WTC11 (cell line): ENCODE results near the gene SSBP2. TPM values are rescaled to one million over a fixed set of nuclear protein-coding genes. Genes with fewer than 3 reads are reported as not detected.

ENCODE experiments used
- ATAC-seq: fragments of 200-7000 bp; cut with Tn5 transposase; 2 replicates; pipeline ENCODE4 v1.10.0; 2021; ENCODE audit warnings: mild to moderate bottlenecking, moderate library complexity
- CTCF ChIA-PET: fragments of 300-600 bp; sonication (Branson Sonifier 250); formaldehyde crosslinking; loops from one replicate; lab custom pipeline; 2021; ENCODE audit warnings: antibody characterized with exemption; lab: Charles Lee
- POLR2A ChIA-PET: fragments of 350-600 bp; sonication (Branson Sonifier 250); formaldehyde crosslinking; loops from one replicate; lab custom pipeline; 2021; ENCODE audit warnings: antibody characterized with exemption; lab: Charles Lee
- DNase-seq: peaks from one replicate; pipeline ENCODE4 v3.0.0; 2021; ENCODE audit warnings: low spot score
- H3K27ac Mint-ChIP-seq: 2 replicates; pipeline ENCODE4 v1.8.0; 2021; ENCODE audit warnings: mixed read lengths
- H3K27me3 Mint-ChIP-seq: 2 replicates; pipeline ENCODE4 v1.8.0; 2021; ENCODE audit warnings: low read depth, mild to moderate bottlenecking, moderate library complexity, mixed read lengths
- H3K36me3 Mint-ChIP-seq: 2 replicates; pipeline ENCODE4 v1.8.0; 2021; ENCODE audit warnings: mixed read lengths
- H3K4me1 Mint-ChIP-seq: 2 replicates; pipeline ENCODE4 v1.8.0; 2022; ENCODE audit warnings: mixed read lengths
- H3K4me3 Mint-ChIP-seq: 2 replicates; pipeline ENCODE4 v1.8.0; 2021; ENCODE audit warnings: mild to moderate bottlenecking, moderate library complexity, mixed read lengths
- H3K9me3 Mint-ChIP-seq: 2 replicates; pipeline ENCODE4 v1.8.0; 2021; ENCODE audit warnings: mixed read lengths
- ATF1 ChIP-seq: sonication (generic); formaldehyde crosslinking; IDR thresholded peaks from 2 replicates; pipeline ENCODE4 v1.8.1; 2023; ENCODE audit warnings: mild to moderate bottlenecking, moderate library complexity, missing genetic modification reagents
- ATF2 ChIP-seq: sonication (generic); formaldehyde crosslinking; IDR thresholded peaks from 2 replicates; pipeline ENCODE4 v1.8.1; 2022; ENCODE audit warnings: low read depth, missing genetic modification reagents, borderline replicate concordance
- CBFB ChIP-seq: sonication (generic); formaldehyde crosslinking; IDR thresholded peaks from 2 replicates; pipeline ENCODE4 v1.8.1; 2022; ENCODE audit warnings: mild to moderate bottlenecking, low read depth, missing genetic modification reagents
- CDX4 ChIP-seq: fragments of 250-450 bp; sonication (Bioruptor Pico); IDR thresholded peaks from 2 replicates; pipeline ENCODE4 v1.9.0; 2021; ENCODE audit warnings: moderate library complexity, mild to moderate bottlenecking, inconsistent platforms, borderline replicate concordance
- CREM ChIP-seq: sonication (generic); formaldehyde crosslinking; IDR thresholded peaks from 2 replicates; pipeline ENCODE4 v1.8.1; 2022; ENCODE audit warnings: mild to moderate bottlenecking, missing genetic modification reagents, moderate library complexity
- EMX1 ChIP-seq: fragments of 250-450 bp; sonication (Bioruptor Pico); IDR thresholded peaks from 2 replicates; pipeline ENCODE4 v1.8.0; 2021; ENCODE audit warnings: mild to moderate bottlenecking
- ESRRA ChIP-seq: sonication (generic); formaldehyde crosslinking; IDR thresholded peaks from 2 replicates; pipeline ENCODE4 v1.8.1; 2022; ENCODE audit warnings: mild to moderate bottlenecking, missing genetic modification reagents, borderline replicate concordance
- FOXJ3 ChIP-seq: sonication (generic); formaldehyde crosslinking; IDR thresholded peaks from 2 replicates; pipeline ENCODE4 v1.9.0; 2021; ENCODE audit warnings: missing genetic modification reagents, mild to moderate bottlenecking, borderline replicate concordance
- FOXP4 ChIP-seq: sonication (generic); formaldehyde crosslinking; IDR thresholded peaks from 2 replicates; pipeline ENCODE4 v1.8.0; 2022; ENCODE audit warnings: mild to moderate bottlenecking, missing genetic modification reagents
- GABPB1 ChIP-seq: sonication (generic); formaldehyde crosslinking; IDR thresholded peaks from 2 replicates; pipeline ENCODE4 v1.8.1; 2023; ENCODE audit warnings: mild to moderate bottlenecking, missing genetic modification reagents
- IRF2 ChIP-seq: sonication (generic); formaldehyde crosslinking; IDR thresholded peaks from 2 replicates; pipeline ENCODE4 v1.8.0; 2022; ENCODE audit warnings: low read depth, missing genetic modification reagents, borderline replicate concordance
- JUN ChIP-seq: sonication (generic); formaldehyde crosslinking; IDR thresholded peaks from 2 replicates; pipeline ENCODE4 v1.8.0; 2023; ENCODE audit warnings: mild to moderate bottlenecking, missing genetic modification reagents
- NFYB ChIP-seq: sonication (generic); formaldehyde crosslinking; conservative IDR thresholded peaks from 2 replicates; pipeline ENCODE4 v1.8.0; 2022; ENCODE audit warnings: low read depth, missing genetic modification reagents
- ZBTB21 ChIP-seq: sonication (generic); formaldehyde crosslinking; IDR thresholded peaks from 2 replicates; pipeline ENCODE4 v1.8.1; 2023; ENCODE audit warnings: mild to moderate bottlenecking, missing genetic modification reagents, borderline replicate concordance
- ZNF121 ChIP-seq: sonication (generic); formaldehyde crosslinking; IDR thresholded peaks from 2 replicates; pipeline ENCODE4 v1.8.0; 2023; ENCODE audit warnings: missing genetic modification reagents
- ZNF219 ChIP-seq: sonication (generic); formaldehyde crosslinking; IDR thresholded peaks from 2 replicates; pipeline ENCODE4 v1.8.0; 2023; ENCODE audit warnings: missing genetic modification reagents, mild to moderate bottlenecking, borderline replicate concordance
- ZNF671 ChIP-seq: fragments of 250-450 bp; sonication (Bioruptor Pico); IDR thresholded peaks from 2 replicates; pipeline ENCODE4 v1.8.0; 2021; ENCODE audit warnings: mild to moderate bottlenecking
- total RNA-seq: library from RNA; stranded (reverse); gene quantifications from 3 replicates; pipeline ENCODE4 v1.2.3, GENCODE V29; 2021
- TF ChIP-seq, protein P1 (sequence below): sonication (generic); formaldehyde crosslinking; IDR thresholded peaks from 2 replicates; pipeline ENCODE4 v1.8.1; 2023; ENCODE audit warnings: mild to moderate bottlenecking, missing genetic modification reagents
- TF ChIP-seq, protein P2 (sequence below): fragments of 200-600 bp; IDR thresholded peaks from 2 replicates; pipeline ENCODE4 v1.8.0; 2022; ENCODE audit warnings: antibody characterized with exemption
- TF ChIP-seq, protein P3 (sequence below): sonication (generic); formaldehyde crosslinking; IDR thresholded peaks from 2 replicates; pipeline ENCODE4 v1.8.0; 2022; ENCODE audit warnings: mild to moderate bottlenecking, missing genetic modification reagents
- TF ChIP-seq, protein P4 (sequence below): sonication (generic); formaldehyde crosslinking; IDR thresholded peaks from 2 replicates; pipeline ENCODE4 v1.8.1; 2022; ENCODE audit warnings: mild to moderate bottlenecking, moderate library complexity, missing genetic modification reagents

SSBP2 gene
- total RNA-seq, 1 experiment from 2014 or later, result 24.9 TPM

GRCh38 chr5:81790336-81790735 is 39.4 kb upstream of the SSBP2 start:
- no peak for TF ChIP-seq ATF2 (CRISPR knock-in tag)
- no peak for TF ChIP-seq ZNF121
- no peak for TF ChIP-seq FOXJ3
- TF ChIP-seq, protein P1, sequence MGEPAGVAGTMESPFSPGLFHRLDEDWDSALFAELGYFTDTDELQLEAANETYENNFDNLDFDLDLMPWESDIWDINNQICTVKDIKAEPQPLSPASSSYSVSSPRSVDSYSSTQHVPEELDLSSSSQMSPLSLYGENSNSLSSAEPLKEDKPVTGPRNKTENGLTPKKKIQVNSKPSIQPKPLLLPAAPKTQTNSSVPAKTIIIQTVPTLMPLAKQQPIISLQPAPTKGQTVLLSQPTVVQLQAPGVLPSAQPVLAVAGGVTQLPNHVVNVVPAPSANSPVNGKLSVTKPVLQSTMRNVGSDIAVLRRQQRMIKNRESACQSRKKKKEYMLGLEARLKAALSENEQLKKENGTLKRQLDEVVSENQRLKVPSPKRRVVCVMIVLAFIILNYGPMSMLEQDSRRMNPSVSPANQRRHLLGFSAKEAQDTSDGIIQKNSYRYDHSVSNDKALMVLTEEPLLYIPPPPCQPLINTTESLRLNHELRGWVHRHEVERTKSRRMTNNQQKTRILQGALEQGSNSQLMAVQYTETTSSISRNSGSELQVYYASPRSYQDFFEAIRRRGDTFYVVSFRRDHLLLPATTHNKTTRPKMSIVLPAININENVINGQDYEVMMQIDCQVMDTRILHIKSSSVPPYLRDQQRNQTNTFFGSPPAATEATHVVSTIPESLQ (CRISPR knock-in tag), result no peak
- TF ChIP-seq ZBTB21 (CRISPR knock-in tag), result no peak
- TF ChIP-seq, protein P2, sequence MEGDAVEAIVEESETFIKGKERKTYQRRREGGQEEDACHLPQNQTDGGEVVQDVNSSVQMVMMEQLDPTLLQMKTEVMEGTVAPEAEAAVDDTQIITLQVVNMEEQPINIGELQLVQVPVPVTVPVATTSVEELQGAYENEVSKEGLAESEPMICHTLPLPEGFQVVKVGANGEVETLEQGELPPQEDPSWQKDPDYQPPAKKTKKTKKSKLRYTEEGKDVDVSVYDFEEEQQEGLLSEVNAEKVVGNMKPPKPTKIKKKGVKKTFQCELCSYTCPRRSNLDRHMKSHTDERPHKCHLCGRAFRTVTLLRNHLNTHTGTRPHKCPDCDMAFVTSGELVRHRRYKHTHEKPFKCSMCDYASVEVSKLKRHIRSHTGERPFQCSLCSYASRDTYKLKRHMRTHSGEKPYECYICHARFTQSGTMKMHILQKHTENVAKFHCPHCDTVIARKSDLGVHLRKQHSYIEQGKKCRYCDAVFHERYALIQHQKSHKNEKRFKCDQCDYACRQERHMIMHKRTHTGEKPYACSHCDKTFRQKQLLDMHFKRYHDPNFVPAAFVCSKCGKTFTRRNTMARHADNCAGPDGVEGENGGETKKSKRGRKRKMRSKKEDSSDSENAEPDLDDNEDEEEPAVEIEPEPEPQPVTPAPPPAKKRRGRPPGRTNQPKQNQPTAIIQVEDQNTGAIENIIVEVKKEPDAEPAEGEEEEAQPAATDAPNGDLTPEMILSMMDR, result no peak
- TF ChIP-seq CDX4 (CRISPR knock-in tag), result no peak
- TF ChIP-seq CREM, result no peak
- no peak for TF ChIP-seq CBFB
- TF ChIP-seq ZNF219 (CRISPR knock-in tag), result no peak
- no peak for TF ChIP-seq ATF1 (CRISPR knock-in tag)
- TF ChIP-seq NFYB (CRISPR knock-in tag), result no peak
- TF ChIP-seq, protein P3, sequence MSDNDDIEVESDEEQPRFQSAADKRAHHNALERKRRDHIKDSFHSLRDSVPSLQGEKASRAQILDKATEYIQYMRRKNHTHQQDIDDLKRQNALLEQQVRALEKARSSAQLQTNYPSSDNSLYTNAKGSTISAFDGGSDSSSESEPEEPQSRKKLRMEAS (CRISPR knock-in tag), result no peak
- TF ChIP-seq ESRRA, result no peak
- TF ChIP-seq FOXP4 (CRISPR knock-in tag), result no peak
- TF ChIP-seq ZNF671, result no peak
- TF ChIP-seq JUN, result no peak
- TF ChIP-seq, all 79 proteins: peak for 0
- DNase-seq, result no peak
- ATAC-seq, result no peak
- Mint-ChIP-seq H3K36me3 (peaks cover 7% of the 10 kb centered on the region), H3K4me3 (no peak overlapping the region), H3K9me3 (peaks cover 9% of the 10 kb centered on the region), H3K4me1 (peaks cover 42% of the 10 kb centered on the region), H3K27ac (no peak overlapping the region), H3K27me3 (no peaks in the 10 kb centered on the region)
- CTCF ChIA-PET, result no interaction called here
- POLR2A ChIA-PET, result no interaction called here

DNA sequence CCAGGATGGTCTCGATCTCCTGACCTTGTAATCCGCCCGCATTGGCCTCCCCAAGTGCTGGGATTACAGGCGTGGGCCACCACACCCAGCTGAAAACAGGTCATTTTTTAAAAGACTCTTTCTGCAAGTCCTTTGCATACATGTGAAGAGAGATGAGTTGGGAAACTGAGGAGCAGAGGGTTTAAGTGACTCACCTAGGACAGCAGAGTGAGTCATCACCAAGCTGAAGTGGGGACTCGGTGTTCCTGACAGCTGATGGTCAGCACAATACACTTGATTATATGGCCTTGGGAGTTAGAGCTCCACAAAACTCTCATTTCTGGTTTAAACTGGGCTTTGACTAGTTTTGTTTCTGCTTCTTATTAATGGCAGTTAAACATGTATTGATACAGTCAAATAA is 38.1 kb upstream of the SSBP2 start:
- POLR2A ChIA-PET, result interaction anchor here (0.8 kb wide), 1 partner anchor 62 kb away, joined by 3 read pairs; no protein-coding TSS in a partner anchor
- Mint-ChIP-seq H3K36me3 (peaks cover 10% of the 10 kb centered on the region), H3K9me3 (peaks cover 9% of the 10 kb centered on the region), H3K4me3 (no peak overlapping the region), H3K27me3 (no peaks in the 10 kb centered on the region), H3K27ac (peak overlapping the region; percentile 26; the same call in 1 of the 2 replicates), H3K4me1 (peaks cover 32% of the 10 kb centered on the region)
- no peak for ATAC-seq
- CTCF ChIA-PET, result interaction anchor here (1.1 to 1.6 kb wide), 3 partner anchors 49 to 63 kb away, joined by 3 to 5 read pairs (median 4); no protein-coding TSS in a partner anchor
- no peak for TF ChIP-seq CREM
- TF ChIP-seq ATF2 (CRISPR knock-in tag), result no peak
- TF ChIP-seq, protein P4, sequence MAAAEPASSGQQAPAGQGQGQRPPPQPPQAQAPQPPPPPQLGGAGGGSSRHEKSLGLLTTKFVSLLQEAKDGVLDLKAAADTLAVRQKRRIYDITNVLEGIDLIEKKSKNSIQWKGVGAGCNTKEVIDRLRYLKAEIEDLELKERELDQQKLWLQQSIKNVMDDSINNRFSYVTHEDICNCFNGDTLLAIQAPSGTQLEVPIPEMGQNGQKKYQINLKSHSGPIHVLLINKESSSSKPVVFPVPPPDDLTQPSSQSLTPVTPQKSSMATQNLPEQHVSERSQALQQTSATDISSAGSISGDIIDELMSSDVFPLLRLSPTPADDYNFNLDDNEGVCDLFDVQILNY (CRISPR knock-in tag), result no peak
- TF ChIP-seq GABPB1 (CRISPR knock-in tag), result no peak
- TF ChIP-seq EMX1, result no peak
- no peak for TF ChIP-seq IRF2
- no peak for TF ChIP-seq ESRRA
- DNase-seq, result no peak
